HepG2 (cell line): ENCODE results near the gene SPATA25. TPM values are rescaled to one million over a fixed set of nuclear protein-coding genes. Genes with fewer than 3 reads are reported as not detected.

Experiments used
- ATAC-seq: fragments of 200-7000 bp; cut with Tn5 transposase; 3 replicates; pipeline ENCODE4 v1.9.1; 2020; ENCODE audit warnings: mild to moderate bottlenecking, moderate library complexity
- BruUV-seq: library from RNA; stranded (reverse); fragments of 400-500 nt; replicated peaks from 2 replicates; lab custom pipeline; 2021; lab: Mats Ljungman, UMichigan
- CTCF ChIA-PET: fragments of 300-600 bp; formaldehyde crosslinking; extraction: SDS; loops from one replicate; lab custom pipeline; 2021; ENCODE audit warnings: low total read pairs, inconsistent platforms, low intra/inter-chr PET ratio; lab: Yijun Ruan, JAX
- POLR2A ChIA-PET: fragments of 350-600 bp; sonication (Branson Sonifier 250); formaldehyde crosslinking; loops from one replicate; lab custom pipeline; 2020; ENCODE audit warnings: antibody characterized with exemption, inconsistent platforms; lab: Yijun Ruan, JAX
- DNase-seq: peaks from one replicate; pipeline ENCODE4 v3.0.0-alpha.2; 2015; ENCODE audit warnings: low spot score
- FAIRE-seq: peaks from 3 replicates; lab custom pipeline; 2011; peaks lifted over from hg19 to GRCh38; lab: Jason Lieb, UNC
- H2AFZ ChIP-seq: one replicate; pipeline ENCODE4 v1.6.1; 2011; ENCODE audit warnings: low read length, inconsistent platforms
- H3K27ac ChIP-seq: fragments of 300-600 bp; 3 replicates; pipeline ENCODE4 v1.8.0; 2011; ENCODE audit warnings: mixed run types, mild to moderate bottlenecking, mixed read lengths, low read length, inconsistent platforms; ENCODE audit not compliant: insufficient read depth; ENCODE audit errors: extremely low read length
- H3K27me3 ChIP-seq, 2 experiments: fragments of 200-600 bp in 1 of 2; 2 replicates in 1 of 2; 3 replicates in 1 of 2; pipeline versions ENCODE4 v1.6.0 to v1.8.0; 2011; ENCODE audit warnings: low read length in 2 of 2, mild to moderate bottlenecking in 2 of 2, moderate library complexity in 2 of 2, inconsistent platforms in 1 of 2; ENCODE audit not compliant: insufficient read depth in 2 of 2, control insufficient read depth in 1 of 2
- H3K36me3 ChIP-seq, 2 experiments: fragments of 200-600 bp in 1 of 2; replicated peaks in 1 of 2; 2 replicates in 1 of 2; 3 replicates in 1 of 2; pipeline versions ENCODE4 v1.5.1 to v1.8.0; 2011; ENCODE audit warnings: low read length in 2 of 2, inconsistent platforms in 1 of 2; ENCODE audit not compliant: insufficient read depth in 2 of 2, control insufficient read depth in 1 of 2
- H3K4me1 ChIP-seq: 2 replicates; pipeline ENCODE4 v1.5.1; 2012; ENCODE audit warnings: low read length, inconsistent platforms; ENCODE audit not compliant: insufficient read depth
- H3K4me2 ChIP-seq: 2 replicates; pipeline ENCODE4 v1.6.0; 2011; ENCODE audit warnings: low read depth, low read length, inconsistent platforms
- H3K4me3 ChIP-seq, 3 experiments: fragments of 200-600 bp in 1 of 3; sonication (generic), shearing (Covaris generic) in 1 of 3; replicated peaks in 1 of 3; 2 replicates each; pipeline ENCODE4 v1.5.1; 2011 to 2016; ENCODE audit warnings: low read length in 3 of 3, inconsistent platforms in 2 of 3, low read depth in 2 of 3, mild to moderate bottlenecking in 2 of 3, control low read depth in 1 of 3, mixed read lengths in 1 of 3; ENCODE audit not compliant: insufficient read depth in 1 of 3
- H3K79me2 ChIP-seq: one replicate; pipeline ENCODE4 v1.6.1; 2011; ENCODE audit warnings: low read length, inconsistent platforms; ENCODE audit not compliant: insufficient read depth
- H3K9ac ChIP-seq: 2 replicates; pipeline ENCODE4 v1.6.0; 2011; ENCODE audit warnings: mild to moderate bottlenecking, low read depth, low read length, inconsistent platforms; ENCODE audit not compliant: insufficient read depth
- H3K9me3 ChIP-seq: 2 replicates; pipeline ENCODE4 v1.5.1; 2012; ENCODE audit warnings: mild to moderate bottlenecking, low read length
- H4K20me1 ChIP-seq: 2 replicates; pipeline ENCODE4 v1.6.0; 2011; ENCODE audit warnings: inconsistent platforms, mild to moderate bottlenecking, low read length, moderate library complexity; ENCODE audit not compliant: insufficient read depth
- AHDC1 ChIP-seq: sonication (generic); formaldehyde crosslinking; IDR thresholded peaks from 2 replicates; pipeline ENCODE4 v1.5.1; 2020; ENCODE audit warnings: mild to moderate bottlenecking, missing genetic modification reagents, borderline replicate concordance
- BHLHE40 ChIP-seq: IDR thresholded peaks from 2 replicates; pipeline ENCODE4 v1.6.1; 2011; ENCODE audit warnings: low read length, improper control_type of control experiment
- CCDC6 ChIP-seq: sonication (generic); formaldehyde crosslinking; IDR thresholded peaks from 2 replicates; pipeline ENCODE4 v1.8.1; 2022; ENCODE audit warnings: mild to moderate bottlenecking, missing genetic modification reagents, moderate library complexity
- HNF1B ChIP-seq: sonication (generic); formaldehyde crosslinking; IDR thresholded peaks from 2 replicates; pipeline ENCODE4 v1.5.1; 2020; ENCODE audit warnings: mild to moderate bottlenecking, moderate library complexity, missing genetic modification reagents
- KDM5B ChIP-seq: sonication (generic); formaldehyde crosslinking; IDR thresholded peaks from 2 replicates; pipeline ENCODE4 v1.4.0; 2020; ENCODE audit warnings: missing genetic modification reagents, mild to moderate bottlenecking, borderline replicate concordance
- KLF16 ChIP-seq, 2 experiments: sonication (generic) in 1 of 2; formaldehyde crosslinking in 1 of 2; IDR thresholded peaks; 2 replicates each; pipeline versions ENCODE4 v1.6.1 to v1.8.0; 2016 to 2023; ENCODE audit warnings: missing genetic modification reagents in 2 of 2, missing compliant biosample characterization in 1 of 2
- KLF6 ChIP-seq: IDR thresholded peaks from 2 replicates; pipeline ENCODE4 v1.8.0; 2016; ENCODE audit warnings: missing biosample characterization, missing genetic modification reagents
- MAFG ChIP-seq: sonication (generic); formaldehyde crosslinking; IDR thresholded peaks from 2 replicates; pipeline ENCODE4 v1.5.1; 2020; ENCODE audit warnings: mild to moderate bottlenecking, missing genetic modification reagents
- SIN3A ChIP-seq: IDR thresholded peaks from 2 replicates; pipeline ENCODE4 v1.6.1; 2011; ENCODE audit warnings: low read depth, mild to moderate bottlenecking, control low read depth, low read length, borderline replicate concordance
- SMAD9 ChIP-seq: sonication (generic); formaldehyde crosslinking; IDR thresholded peaks from 2 replicates; pipeline ENCODE4 v1.5.1; 2020; ENCODE audit warnings: mild to moderate bottlenecking, missing genetic modification reagents
- SUZ12 ChIP-seq: fragments of 150-350 bp; IDR thresholded peaks from 2 replicates; pipeline ENCODE4 v1.6.1; 2014; ENCODE audit warnings: low read depth, low read length
- ZNF281 ChIP-seq: sonication (generic); formaldehyde crosslinking; IDR thresholded peaks from 2 replicates; pipeline ENCODE4 v1.4.0; 2020; ENCODE audit warnings: missing genetic modification reagents, borderline replicate concordance
- WGBS: methylation state at CpG from one replicate; pipeline ENCODE4 v1.1.6; 2017; ENCODE audit warnings: low lambda C conversion rate; 5-methylcytosine and 5-hydroxymethylcytosine counted together
- in situ Hi-C: cut with HindIII; loops from 2 replicates; pipeline ENCODE4 v1.10.0; 2017; ENCODE audit warnings: low pct_unique_long_range_greater_than_20kb; ENCODE audit not compliant: extremely low pct_ligation_motif_present
- intact Hi-C: fragments of 100-400 bp; cut with micrococcal nuclease; formaldehyde crosslinking; loops from one replicate; pipeline ENCODE4 v1.10.0; 2022; ENCODE audit not compliant: unreplicated experiment
- polyA plus RNA-seq, 8 experiments: library from polyadenylated mRNA; depleted of rRNA in 3 of 8; stranded (reverse) in 7 of 8; unstranded in 1 of 8; fragments of >200 nt; fragmentation: Illumina TruSeq in 4 of 8; extraction: Trizol in 4 of 8; gene quantifications; 2 replicates each; pipeline versions ENCODE4 v1.2.1 to v1.2.3, GENCODE V29; 2011 to 2016; ENCODE audit warnings: low read depth in 4 of 8, missing spikeins in 1 of 8, mixed read lengths in 1 of 8; ENCODE audit not compliant: insufficient read depth in 1 of 8
- total RNA-seq, 5 experiments: library from RNA; depleted of rRNA; stranded (reverse); fragments of >200 nt; fragmentation: Illumina TruSeq; extraction: Trizol; gene quantifications; 2 replicates each; pipeline ENCODE4 v1.2.3, GENCODE V29; 2016; ENCODE audit warnings: low read depth in 1 of 5

Gene SPATA25
- total and polyA plus RNA-seq, 2 of the 13 experiments (the other 11 are each of a cell fraction or from before 2014, with no cell fraction given) = 4.8 to 7.6 TPM

GRCh38 chr20:45904583-45905504, 17.4 kb upstream of the SPATA25 start:
- H4K20me1 ChIP-seq = no peaks in the 10 kb centered on the region
- H3K9me3 ChIP-seq = no peaks in the 10 kb centered on the region
- H3K9ac ChIP-seq = no peak overlapping the region
- H2AFZ ChIP-seq = no peak overlapping the region
- peak overlapping the region; percentile 21 for H3K27ac ChIP-seq
- TSS peak; percentile 77 for BruUV-seq
- WGBS = 67% methylated on average over 16 of the region's 16 CpGs
- peak overlapping the region; percentile 4; the same call in 1 of the 2 replicates for H3K4me2 ChIP-seq
- H3K27me3 ChIP-seq = no peaks in the 10 kb centered on the region
- no peak overlapping the region for H3K4me3 ChIP-seq
- intact Hi-C loops = loop anchor here (1.0 kb wide), 1 partner anchor 14 kb away; the partner anchor contains the start of genes CTSA and NEURL2
- CTCF ChIA-PET = no interaction called here
- FAIRE-seq = peak; percentile 18
- peaks cover 43% of the 10 kb centered on the region for H3K4me1 ChIP-seq
- in situ Hi-C loops = no loop called here
- POLR2A ChIA-PET = interaction anchor here (1.0 to 8.8 kb wide), 12 partner anchors 8 to 65 kb away, joined by 4 to 164 read pairs (median 10); partner anchors contain the start of genes CTSA, NEURL2, PCIF1 and SPATA25
- DNase-seq = no peak
- ATAC-seq = peak; percentile 12
- no peaks in the 10 kb centered on the region for H3K79me2 ChIP-seq
- H3K36me3 ChIP-seq = no peaks in the 10 kb centered on the region
- TF ChIP-seq HNF1B (peak; percentile 56; the same call in 1 of the 2 replicates), BHLHE40 (no peak), KLF6 (CRISPR knock-in tag) (no peak), AHDC1 (CRISPR knock-in tag) (no peak), MAFG (no peak), KLF16 (CRISPR knock-in tag; IDR thresholded peaks at IDR 0.05) (0 out of 4 replicates have a peak, but pooled peaks of 1 of the 2 experiments have one; percentile 32), ZNF281 (CRISPR knock-in tag) (peak; percentile 45; the same call in 1 of the 2 replicates), KDM5B (CRISPR knock-in tag) (0 out of 2 replicates have a peak, but pooled peaks have one; percentile 48), CCDC6 (no peak), SIN3A (no peak), SUZ12 (no peak), SMAD9 (CRISPR knock-in tag) (no peak)
